RWPE1 (cell line): Measurements from ENCODE around the gene GPN1.
"Not testable (repeated sequence)": the region's sequence is repeated elsewhere in the genome, so short reads cannot be mapped to it uniquely, and the experiment has no call there.

ENCODE experiments used
- CTCF ChIA-PET: fragments of 350-600 bp; sonication (Branson Sonifier 250); formaldehyde crosslinking; extraction: SDS; loops from one replicate; lab custom pipeline; 2021; lab: Yijun Ruan, JAX
- POLR2A ChIA-PET: fragments of 400-600 bp; formaldehyde crosslinking; extraction: SDS; loops from one replicate; lab custom pipeline; 2020; ENCODE audit warnings: antibody characterized with exemption; ENCODE audit not compliant: low non-redundant PET; lab: Yijun Ruan, JAX
- DNase-seq: peaks from one replicate; pipeline ENCODE4 v3.0.0; 2012; ENCODE audit warnings: low spot score
- H3K27ac ChIP-seq: fragments of 450-650 bp; 2 replicates; pipeline ENCODE4 v1.5.1; 2017
- CTCF ChIP-seq: fragments of 450-650 bp; conservative IDR thresholded peaks from 2 replicates; pipeline ENCODE4 v1.5.1; 2017; ENCODE audit warnings: low read depth, mild to moderate bottlenecking

Gene GPN1

DNA sequence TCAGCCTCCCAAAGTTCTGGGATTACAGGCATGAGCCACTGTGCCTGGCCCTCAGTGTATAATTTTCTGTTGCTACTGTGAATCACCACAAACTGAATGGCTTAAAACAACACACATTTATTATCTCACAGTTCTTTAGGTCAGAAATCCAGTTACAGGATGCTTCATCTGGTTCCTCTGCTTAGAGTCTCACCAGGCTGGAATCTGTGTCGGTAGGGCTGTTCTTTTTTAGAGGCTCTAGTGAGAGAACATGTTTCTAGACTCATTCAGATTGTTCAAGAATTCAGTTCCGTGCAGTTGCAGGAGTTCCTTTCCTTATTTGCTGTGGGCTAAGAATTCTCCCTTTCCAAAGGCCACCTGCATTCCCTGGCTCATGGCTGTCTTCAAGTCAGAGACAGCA lies 22.2 kb upstream of the GPN1 start:
- no peak for DNase-seq
- CTCF ChIA-PET, result no interaction called here
- no peak for TF ChIP-seq CTCF
- POLR2A ChIA-PET, result no interaction called here
- no peak overlapping the region for H3K27ac ChIP-seq

DNA sequence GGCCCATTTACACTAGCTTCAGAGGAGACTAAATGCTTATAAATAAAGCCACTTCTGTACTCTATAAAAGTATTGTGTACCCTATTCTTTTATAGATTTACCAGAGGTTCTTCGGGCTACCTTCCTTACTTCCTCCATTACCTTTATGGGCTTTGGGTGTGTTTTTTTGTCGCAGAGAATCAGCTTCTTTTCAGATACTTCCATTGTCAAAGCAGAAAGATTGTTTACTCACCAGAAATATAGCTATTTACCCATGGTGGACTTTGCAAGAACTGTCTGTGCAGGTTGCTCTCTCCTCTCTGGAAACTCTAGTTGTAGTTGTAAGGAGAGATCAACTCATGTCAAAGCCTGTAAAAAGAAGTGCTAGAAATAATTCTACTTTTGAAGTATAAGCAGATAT lies 14.9 kb upstream of the GPN1 start:
- CTCF ChIA-PET, result no interaction called here
- POLR2A ChIA-PET, result no interaction called here
- no peak overlapping the region for H3K27ac ChIP-seq
- no peak for DNase-seq
- no peak for TF ChIP-seq CTCF

GRCh38 chr2:27615316-27615715 lies 13.5 kb upstream of the GPN1 start:
- POLR2A ChIA-PET, result no interaction called here
- no peak for DNase-seq
- CTCF ChIA-PET, result no interaction called here
- no peak overlapping the region for H3K27ac ChIP-seq
- TF ChIP-seq CTCF, result no peak

DNA sequence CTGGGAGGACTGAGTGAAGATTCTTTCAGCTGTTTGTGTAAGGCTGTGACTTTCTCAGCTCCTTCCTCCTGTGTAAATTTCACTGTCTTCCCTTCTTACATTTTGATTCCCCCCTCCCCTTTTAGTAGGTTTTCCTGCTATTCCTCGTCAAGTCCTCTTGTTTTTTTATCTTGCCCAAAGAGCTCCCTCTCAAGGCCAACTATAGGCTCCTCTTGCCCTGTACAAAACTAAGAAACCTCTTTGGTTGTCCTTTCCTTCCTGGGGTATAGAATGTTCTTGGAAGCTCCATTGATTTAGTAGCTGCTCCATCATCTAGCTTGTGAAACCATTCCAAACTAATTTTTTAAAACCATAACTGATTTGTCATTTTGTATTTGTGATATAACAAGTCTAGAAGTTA lies 7.3 kb upstream of the GPN1 start:
- DNase-seq, result no peak
- H3K27ac ChIP-seq, result no peak overlapping the region
- TF ChIP-seq CTCF, result no peak
- ChIA-PET POLR2A (no interaction called here), CTCF (interaction anchor here (0.6 to 1.0 kb wide), 2 partner anchors 11 to 945 kb away, joined by 3 read pairs; no protein-coding TSS in a partner anchor)

GRCh38 chr2:27622921-27623384 lies 5.9 kb upstream of the GPN1 start:
- no peak overlapping the region for H3K27ac ChIP-seq
- CTCF ChIA-PET, result interaction anchor here (0.7 kb wide), 1 partner anchor 26 kb away, joined by 4 read pairs; no protein-coding TSS in a partner anchor
- no peak for TF ChIP-seq CTCF
- POLR2A ChIA-PET, result no interaction called here
- DNase-seq, result peak; percentile 36

GRCh38 chr2:27624943-27625342 lies 3.9 kb upstream of the GPN1 start:
- no peak overlapping the region for H3K27ac ChIP-seq
- no peak for DNase-seq
- ChIA-PET POLR2A (no interaction called here), CTCF (no interaction called here)
- TF ChIP-seq CTCF, result no peak

DNA sequence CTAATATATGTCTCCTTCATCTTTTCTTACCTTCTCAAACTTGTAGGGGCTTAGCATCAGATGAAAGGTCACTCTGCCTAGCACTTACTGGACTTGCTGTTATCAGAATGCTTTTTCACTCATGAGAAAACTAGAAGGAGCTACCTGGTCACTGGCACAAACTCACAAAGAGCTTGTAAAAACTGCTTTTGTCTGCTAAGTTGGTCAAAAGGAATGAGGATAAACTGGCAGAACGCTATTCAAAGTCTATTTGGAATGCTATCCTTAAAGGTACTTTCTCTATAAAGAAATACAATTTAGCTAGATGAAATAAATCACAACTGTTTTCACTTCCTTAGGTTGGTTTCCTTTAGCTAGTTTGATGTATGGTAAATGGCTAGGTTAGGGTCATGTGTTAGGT lies 2.5 kb upstream of the GPN1 start:
- CTCF ChIA-PET, H3K27ac ChIP-seq, DNase-seq: not testable (repeated sequence)
- POLR2A ChIA-PET, result interaction anchor here (0.6 kb wide), 1 partner anchor 1011 kb away, joined by 3 read pairs; no protein-coding TSS in a partner anchor

DNA sequence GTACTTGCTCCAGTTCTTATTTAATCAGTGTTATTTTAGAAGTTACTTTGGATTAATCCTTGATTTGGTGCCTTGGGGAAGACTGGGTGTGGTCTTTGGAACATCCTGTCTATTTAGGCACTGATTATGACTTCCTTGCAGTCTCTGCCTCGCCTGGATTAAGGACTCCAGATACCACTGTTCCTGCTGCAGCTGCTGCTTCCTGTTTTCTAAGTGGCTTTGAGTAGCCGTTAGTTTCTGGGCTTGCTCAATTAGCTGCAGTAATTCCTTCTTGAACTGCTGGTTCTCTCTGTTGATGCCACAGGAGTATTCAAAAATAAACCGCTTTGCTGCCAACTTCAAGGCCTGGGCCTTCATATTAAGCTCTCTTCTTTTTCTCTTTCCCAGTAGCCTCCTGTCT lies 1.9 kb upstream of the GPN1 start:
- POLR2A ChIA-PET, result interaction anchor here (0.6 kb wide), 1 partner anchor 1012 kb away, joined by 3 read pairs; no protein-coding TSS in a partner anchor
- CTCF ChIA-PET, DNase-seq: not testable (repeated sequence)
- H3K27ac ChIP-seq, result peak overlapping the region; percentile 53; the same call in 1 of the 2 replicates
